DND-41 (cell line): Measurements from ENCODE around the gene CDKN2B-AS1.
A peak's percentile ranks its signal among the peaks of the same experiment; 100 is the strongest.

Experiments
- ATAC-seq: fragments of 200-7000 bp; cut with Tn5 transposase; 3 replicates; pipeline ENCODE4 v1.9.1; 2021; ENCODE audit warnings: low read depth; ENCODE audit not compliant: insufficient read depth
- DNase-seq: peaks from one replicate; pipeline ENCODE4 v3.0.0-alpha.2; 2020
- H2AFZ ChIP-seq: 2 replicates; pipeline ENCODE4 v1.6.0; 2012; ENCODE audit warnings: low read depth, low read length
- H3K27ac ChIP-seq: 2 replicates; pipeline ENCODE4 v1.5.1; 2012; ENCODE audit warnings: low read length, inconsistent platforms
- H3K27me3 ChIP-seq: fragments of 200-600 bp; sonication (generic); 2 replicates; pipeline ENCODE4 v1.6.0; 2012; ENCODE audit warnings: low read length, mild to moderate bottlenecking, inconsistent platforms; ENCODE audit not compliant: insufficient read depth, poor library complexity
- H3K36me3 ChIP-seq: 2 replicates; pipeline ENCODE4 v1.5.1; 2012; ENCODE audit warnings: low read length, inconsistent platforms; ENCODE audit not compliant: insufficient read depth
- H3K4me1 ChIP-seq: 2 replicates; pipeline ENCODE4 v1.5.1; 2012; ENCODE audit warnings: mild to moderate bottlenecking, low read length; ENCODE audit not compliant: insufficient read depth
- H3K4me2 ChIP-seq: 2 replicates; pipeline ENCODE4 v1.6.0; 2012; ENCODE audit warnings: mild to moderate bottlenecking, moderate library complexity, low read length, inconsistent platforms; ENCODE audit not compliant: insufficient read depth
- H3K4me3 ChIP-seq, 2 experiments: fragments of 200-600 bp in 1 of 2; shearing (Covaris generic) in 1 of 2; 2 replicates each; pipeline ENCODE4 v1.5.1; 2012 to 2016; ENCODE audit warnings: inconsistent platforms in 2 of 2, low read length in 2 of 2, mild to moderate bottlenecking in 2 of 2, low read depth in 1 of 2, moderate library complexity in 1 of 2
- H3K79me2 ChIP-seq: 2 replicates; pipeline ENCODE4 v1.6.0; 2012; ENCODE audit warnings: low read length, inconsistent platforms; ENCODE audit not compliant: insufficient read depth
- H3K9ac ChIP-seq: 2 replicates; pipeline ENCODE4 v1.6.0; 2012; ENCODE audit warnings: low read depth, mild to moderate bottlenecking, inconsistent platforms, low read length, moderate library complexity
- H3K9me3 ChIP-seq: 2 replicates; pipeline ENCODE4 v1.5.1; 2012; ENCODE audit warnings: low read length, moderate library complexity, mild to moderate bottlenecking, inconsistent platforms; ENCODE audit not compliant: insufficient read depth, severe bottlenecking
- H4K20me1 ChIP-seq: 2 replicates; pipeline ENCODE4 v1.6.0; 2012; ENCODE audit warnings: low read length; ENCODE audit not compliant: insufficient read depth
- EZH2 ChIP-seq: IDR thresholded peaks from 3 replicates; pipeline ENCODE4 v1.6.1; 2012; ENCODE audit warnings: borderline replicate concordance, low read depth, mild to moderate bottlenecking, moderate library complexity, low read length, inconsistent platforms; ENCODE audit not compliant: severe bottlenecking
- TF ChIP-seq, protein P1 (sequence below): IDR thresholded peaks from 2 replicates; pipeline ENCODE4 v1.5.1; 2012; ENCODE audit warnings: borderline replicate concordance, low read length, moderate library complexity, mild to moderate bottlenecking; ENCODE audit not compliant: poor library complexity, severe bottlenecking; ENCODE audit errors: extremely low read depth

CDKN2B-AS1 gene

DNA sequence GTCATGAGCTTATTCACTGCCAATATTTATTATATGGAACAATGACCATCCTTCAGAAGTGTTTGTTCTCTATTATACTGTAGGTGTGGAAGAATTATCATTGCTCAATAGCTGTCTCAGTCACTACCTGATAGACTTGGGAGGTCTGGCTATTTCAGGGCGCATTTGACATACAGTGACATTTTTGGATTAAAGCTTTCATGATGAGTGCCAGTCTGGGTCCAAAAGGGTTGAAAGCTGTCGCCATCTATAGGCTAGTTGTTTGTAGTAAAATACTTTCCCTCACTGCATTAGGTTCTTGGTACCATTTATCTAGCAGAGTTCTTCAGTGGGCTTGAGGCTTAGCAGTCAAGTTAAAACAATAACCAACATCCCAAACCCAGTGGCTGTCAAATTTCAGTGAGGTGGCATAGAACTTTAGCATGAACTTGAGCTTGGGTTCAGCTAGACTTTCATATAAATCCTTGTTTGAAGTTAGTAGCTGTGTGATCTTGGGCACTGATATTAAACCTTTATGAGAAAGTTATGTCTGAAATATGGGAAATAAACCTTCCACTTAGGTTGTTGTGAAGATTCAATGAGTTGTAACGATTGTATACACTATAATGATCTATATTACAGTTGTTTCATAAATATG is 125.0 kb downstream of the CDKN2B-AS1 start:
- Histone ChIP-seq H3K9ac (no peak overlapping the region), H3K9me3 (no peaks in the 10 kb centered on the region)
- ATAC-seq = peak; percentile 88

DNA sequence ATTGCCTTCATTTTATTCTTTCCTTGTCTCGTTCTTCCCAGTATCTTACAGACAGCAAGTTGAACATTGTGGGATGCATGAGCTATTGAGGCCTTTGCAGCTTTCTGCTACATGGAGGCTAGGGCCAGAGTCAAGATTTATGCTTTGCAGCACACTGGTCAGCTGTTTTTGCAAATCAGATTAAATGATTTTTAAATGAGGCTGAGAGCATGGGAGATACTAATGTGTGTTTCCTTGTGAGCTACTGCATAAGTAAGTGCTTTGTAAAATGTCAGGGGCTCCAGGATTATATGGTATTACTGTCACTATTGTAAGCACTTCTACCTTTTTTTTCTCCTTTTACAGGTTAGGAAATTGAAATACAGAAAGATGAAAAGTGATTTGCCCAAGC is 125.6 kb downstream of the CDKN2B-AS1 start:
- H3K27ac ChIP-seq = no peak overlapping the region
- H3K4me3 ChIP-seq = no peak overlapping the region
- DNase-seq = no peak
- no peak overlapping the region for H2AFZ ChIP-seq
- no peaks in the 10 kb centered on the region for H3K9me3 ChIP-seq
- H3K27me3 ChIP-seq = no peaks in the 10 kb centered on the region
- no peak overlapping the region for H3K4me2 ChIP-seq
- no peaks in the 10 kb centered on the region for H3K36me3 ChIP-seq
- H4K20me1 ChIP-seq = no peaks in the 10 kb centered on the region
- TF ChIP-seq, protein P1, sequence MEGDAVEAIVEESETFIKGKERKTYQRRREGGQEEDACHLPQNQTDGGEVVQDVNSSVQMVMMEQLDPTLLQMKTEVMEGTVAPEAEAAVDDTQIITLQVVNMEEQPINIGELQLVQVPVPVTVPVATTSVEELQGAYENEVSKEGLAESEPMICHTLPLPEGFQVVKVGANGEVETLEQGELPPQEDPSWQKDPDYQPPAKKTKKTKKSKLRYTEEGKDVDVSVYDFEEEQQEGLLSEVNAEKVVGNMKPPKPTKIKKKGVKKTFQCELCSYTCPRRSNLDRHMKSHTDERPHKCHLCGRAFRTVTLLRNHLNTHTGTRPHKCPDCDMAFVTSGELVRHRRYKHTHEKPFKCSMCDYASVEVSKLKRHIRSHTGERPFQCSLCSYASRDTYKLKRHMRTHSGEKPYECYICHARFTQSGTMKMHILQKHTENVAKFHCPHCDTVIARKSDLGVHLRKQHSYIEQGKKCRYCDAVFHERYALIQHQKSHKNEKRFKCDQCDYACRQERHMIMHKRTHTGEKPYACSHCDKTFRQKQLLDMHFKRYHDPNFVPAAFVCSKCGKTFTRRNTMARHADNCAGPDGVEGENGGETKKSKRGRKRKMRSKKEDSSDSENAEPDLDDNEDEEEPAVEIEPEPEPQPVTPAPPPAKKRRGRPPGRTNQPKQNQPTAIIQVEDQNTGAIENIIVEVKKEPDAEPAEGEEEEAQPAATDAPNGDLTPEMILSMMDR = no peak
- no peak for TF ChIP-seq EZH2
- H3K4me1 ChIP-seq = no peaks in the 10 kb centered on the region
- H3K9ac ChIP-seq = no peak overlapping the region
- no peaks in the 10 kb centered on the region for H3K79me2 ChIP-seq
- no peak for ATAC-seq

More for the DNA sequence above, 125.0 kb downstream of the CDKN2B-AS1 start:
- peak; percentile 30 for DNase-seq
- Histone ChIP-seq H3K79me2 (no peaks in the 10 kb centered on the region), H2AFZ (no peak overlapping the region), H3K4me3 (no peak overlapping the region), H3K4me2 (no peak overlapping the region), H3K36me3 (no peaks in the 10 kb centered on the region), H3K4me1 (no peaks in the 10 kb centered on the region), H3K27me3 (no peaks in the 10 kb centered on the region), H4K20me1 (no peaks in the 10 kb centered on the region), H3K27ac (no peak overlapping the region)
- no peak for TF ChIP-seq EZH2
- TF ChIP-seq, protein P1 = peak; percentile 57

DNA sequence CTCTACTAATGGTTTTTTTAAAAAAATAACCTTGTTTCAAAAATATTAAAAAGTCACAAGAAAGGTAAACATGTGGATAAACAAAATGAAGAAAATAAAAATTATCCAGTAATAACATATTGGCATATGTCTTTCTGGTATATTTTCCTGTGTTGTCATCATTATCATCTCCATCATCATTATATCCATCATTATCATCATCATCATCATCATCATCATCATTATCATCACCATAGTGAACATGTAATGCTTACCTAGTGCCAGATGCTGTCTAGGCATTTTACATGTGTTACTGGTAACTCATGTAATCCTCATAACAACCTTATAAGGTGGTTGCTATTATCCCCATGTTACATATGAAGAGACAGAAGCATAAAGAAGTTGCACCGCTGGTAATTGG is 126.0 kb downstream of the CDKN2B-AS1 start:
- no peaks in the 10 kb centered on the region for H3K36me3 ChIP-seq
- no peaks in the 10 kb centered on the region for H3K4me1 ChIP-seq
- H3K4me3 ChIP-seq = no peak overlapping the region
- no peak for DNase-seq
- TF ChIP-seq EZH2 = no peak
- TF ChIP-seq, protein P1 = no peak
- H3K9me3 ChIP-seq = no peaks in the 10 kb centered on the region
- no peaks in the 10 kb centered on the region for H4K20me1 ChIP-seq
- no peak for ATAC-seq
- no peaks in the 10 kb centered on the region for H3K79me2 ChIP-seq
- no peak overlapping the region for H3K27ac ChIP-seq
- H2AFZ ChIP-seq = no peak overlapping the region
- no peaks in the 10 kb centered on the region for H3K27me3 ChIP-seq
- H3K9ac ChIP-seq = no peak overlapping the region
- no peak overlapping the region for H3K4me2 ChIP-seq

DNA sequence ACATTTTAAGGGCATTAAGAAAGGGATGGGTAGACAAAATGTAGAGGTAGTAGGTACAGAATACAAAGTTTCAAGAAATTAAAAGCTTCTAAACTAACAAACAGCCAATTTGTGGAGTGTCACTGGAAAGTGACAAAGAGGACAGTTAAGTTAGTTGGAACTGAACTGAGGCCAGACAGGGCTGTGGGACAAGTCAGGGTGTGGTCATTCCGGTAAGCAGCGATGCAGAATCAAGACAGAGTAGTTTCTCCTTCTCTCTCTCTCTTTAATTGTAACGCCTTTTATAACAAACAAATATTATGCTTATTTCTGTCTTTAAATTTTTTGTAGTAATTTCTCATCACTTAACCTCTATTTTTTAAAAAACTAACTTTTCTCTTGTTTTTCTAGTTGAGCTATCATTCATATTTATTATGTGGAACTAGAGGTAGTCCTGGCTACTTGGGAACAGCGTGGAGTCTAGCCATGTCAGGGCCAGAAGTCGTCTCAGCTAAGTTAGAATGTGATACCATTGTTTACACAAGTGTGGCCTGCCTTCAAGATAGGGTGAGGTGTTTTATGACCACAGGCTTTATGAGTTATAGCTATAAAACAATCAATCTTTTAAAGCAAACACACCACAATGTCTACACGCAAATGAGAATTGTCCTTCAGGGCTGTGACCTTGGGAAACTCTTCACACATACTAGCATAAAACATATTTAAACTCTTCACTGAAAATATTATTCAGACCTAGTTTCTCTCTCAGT is 129.8 kb downstream of the CDKN2B-AS1 start:
- Histone ChIP-seq H3K9ac (no peak overlapping the region), H3K36me3 (no peaks in the 10 kb centered on the region), H4K20me1 (no peaks in the 10 kb centered on the region), H3K27me3 (no peaks in the 10 kb centered on the region), H3K27ac (no peak overlapping the region), H3K4me2 (no peak overlapping the region), H3K9me3 (no peaks in the 10 kb centered on the region), H3K4me3 (no peak overlapping the region), H2AFZ (no peak overlapping the region), H3K4me1 (no peaks in the 10 kb centered on the region), H3K79me2 (no peaks in the 10 kb centered on the region)
- DNase-seq (no peak), ATAC-seq (no peak)
- no peak for TF ChIP-seq EZH2
- TF ChIP-seq, protein P1 = no peak
